Neural progenitor cell (in vitro differentiated cells): ENCODE data around the gene VIM.

Experiments
- EZH2phosphoT487 ChIP-seq: fragments of 200-600 bp; sonication (generic); IDR thresholded peaks from 2 replicates; pipeline ENCODE4 v1.6.1; 2017; ENCODE audit warnings: antibody characterized with exemption
- TF ChIP-seq, protein P1 (sequence below): fragments of 200-600 bp; sonication (generic); IDR thresholded peaks from 2 replicates; pipeline ENCODE4 v1.5.1; 2017; ENCODE audit warnings: antibody characterized with exemption, mild to moderate bottlenecking

GRCh38 chr10:17239345-17240085 lies 11.5 kb downstream of the VIM start:
- TF ChIP-seq EZH2phosphoT487 = no peak
- TF ChIP-seq, protein P1, sequence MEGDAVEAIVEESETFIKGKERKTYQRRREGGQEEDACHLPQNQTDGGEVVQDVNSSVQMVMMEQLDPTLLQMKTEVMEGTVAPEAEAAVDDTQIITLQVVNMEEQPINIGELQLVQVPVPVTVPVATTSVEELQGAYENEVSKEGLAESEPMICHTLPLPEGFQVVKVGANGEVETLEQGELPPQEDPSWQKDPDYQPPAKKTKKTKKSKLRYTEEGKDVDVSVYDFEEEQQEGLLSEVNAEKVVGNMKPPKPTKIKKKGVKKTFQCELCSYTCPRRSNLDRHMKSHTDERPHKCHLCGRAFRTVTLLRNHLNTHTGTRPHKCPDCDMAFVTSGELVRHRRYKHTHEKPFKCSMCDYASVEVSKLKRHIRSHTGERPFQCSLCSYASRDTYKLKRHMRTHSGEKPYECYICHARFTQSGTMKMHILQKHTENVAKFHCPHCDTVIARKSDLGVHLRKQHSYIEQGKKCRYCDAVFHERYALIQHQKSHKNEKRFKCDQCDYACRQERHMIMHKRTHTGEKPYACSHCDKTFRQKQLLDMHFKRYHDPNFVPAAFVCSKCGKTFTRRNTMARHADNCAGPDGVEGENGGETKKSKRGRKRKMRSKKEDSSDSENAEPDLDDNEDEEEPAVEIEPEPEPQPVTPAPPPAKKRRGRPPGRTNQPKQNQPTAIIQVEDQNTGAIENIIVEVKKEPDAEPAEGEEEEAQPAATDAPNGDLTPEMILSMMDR = no peak
